ENCODE measurements around the gene QSER1. TPM values are rescaled to one million over a fixed set of nuclear protein-coding genes. Genes with fewer than 3 reads are reported as not detected.
A peak's percentile ranks its signal among the peaks of the same experiment; 100 is the strongest.

QSER1 gene
- total RNA-seq, 6 experiments from 2014 or later: 20.2 to 26.4 (median 24.0) TPM

- Mint-ChIP-seq H3K27ac (peak overlapping the region; percentile 44), H3K9me3 (peaks cover 16% of the 10 kb centered on the region), H3K4me3 (peak overlapping the region; percentile 40), H3K27me3 (ENCODE audit: insufficient read depth) (peaks cover 1% of the 10 kb centered on the region; the same call in 1 of the 2 replicates), H3K4me1 (ENCODE audit: low read depth) (peaks cover 15% of the 10 kb centered on the region), H3K36me3 (ENCODE audit: low read depth) (peaks cover 19% of the 10 kb centered on the region)
- DNase-seq: peak; percentile 82
- no peak for TF ChIP-seq CTCF (IDR thresholded peaks at IDR 0.05)
Observed at GRCh38 chr11:33000181-33000580, 107.6 kb downstream of the QSER1 start.

GRCh38 chr11:33001281-33001680, 108.7 kb downstream of the QSER1 start:
- H3K27me3 Mint-ChIP-seq (ENCODE audit: insufficient read depth): peaks cover 1% of the 10 kb centered on the region; the same call in 1 of the 2 replicates
- H3K27ac Mint-ChIP-seq: no peak overlapping the region
- peaks cover 16% of the 10 kb centered on the region for H3K9me3 Mint-ChIP-seq
- H3K4me3 Mint-ChIP-seq: no peak overlapping the region
- H3K4me1 Mint-ChIP-seq (ENCODE audit: low read depth): peaks cover 15% of the 10 kb centered on the region
- DNase-seq: no peak
- TF ChIP-seq CTCF (IDR thresholded peaks at IDR 0.05): no peak
- peaks cover 19% of the 10 kb centered on the region for H3K36me3 Mint-ChIP-seq (ENCODE audit: low read depth)

GRCh38 chr11:33001751-33002542, 109.3 kb downstream of the QSER1 start:
- Mint-ChIP-seq H3K36me3 (ENCODE audit: low read depth) (peaks cover 19% of the 10 kb centered on the region), H3K4me3 (no peak overlapping the region), H3K27ac (no peak overlapping the region), H3K27me3 (ENCODE audit: insufficient read depth) (peaks cover 3% of the 10 kb centered on the region; the same call in 1 of the 2 replicates), H3K9me3 (peaks cover 16% of the 10 kb centered on the region), H3K4me1 (ENCODE audit: low read depth) (peaks cover 15% of the 10 kb centered on the region)
- DNase-seq: no peak
- no peak for TF ChIP-seq CTCF (IDR thresholded peaks at IDR 0.05)

GRCh38 chr11:33005175-33005574, 112.6 kb downstream of the QSER1 start:
- H3K36me3 Mint-ChIP-seq (ENCODE audit: low read depth): peaks cover under 1% of the 10 kb centered on the region; the same call in 1 of the 2 replicates
- peaks cover 7% of the 10 kb centered on the region for H3K4me1 Mint-ChIP-seq (ENCODE audit: low read depth)
- DNase-seq: no peak
- no peak for TF ChIP-seq CTCF (IDR thresholded peaks at IDR 0.05)
- H3K27ac Mint-ChIP-seq: no peak overlapping the region
- no peak overlapping the region for H3K4me3 Mint-ChIP-seq
- peaks cover under 1% of the 10 kb centered on the region for H3K9me3 Mint-ChIP-seq
- peaks cover 3% of the 10 kb centered on the region for H3K27me3 Mint-ChIP-seq (ENCODE audit: insufficient read depth)

- no peak overlapping the region for H3K4me3 Mint-ChIP-seq
- no peak for DNase-seq
- no peak for TF ChIP-seq CTCF (IDR thresholded peaks at IDR 0.05)
- H3K27ac Mint-ChIP-seq: no peak overlapping the region
- H3K36me3 Mint-ChIP-seq (ENCODE audit: low read depth): no peaks in the 10 kb centered on the region
- H3K27me3 Mint-ChIP-seq (ENCODE audit: insufficient read depth): peaks cover 1% of the 10 kb centered on the region
- no peaks in the 10 kb centered on the region for H3K9me3 Mint-ChIP-seq
- H3K4me1 Mint-ChIP-seq (ENCODE audit: low read depth): 0 out of 2 replicates have a peak, but pooled peaks cover under 1% of the 10 kb centered on the region
Observed at GRCh38 chr11:33006010-33006409, 113.4 kb downstream of the QSER1 start.
